GM06990 (cell line): ENCODE measurements around the gene PVR.
"Not testable (repeated sequence)": the region's sequence is repeated elsewhere in the genome, so short reads cannot be mapped to it uniquely, and the experiment has no call there.

ENCODE experiments used
- DNase-seq: peaks from one replicate; pipeline ENCODE4 v3.0.0-alpha.2; 2011; ENCODE audit not compliant: insufficient read length; ENCODE audit errors: extremely low read depth
- H3K27me3 ChIP-seq: replicated peaks from 2 replicates; pipeline ENCODE4 v1.6.0; 2011; ENCODE audit warnings: low read length; ENCODE audit not compliant: control insufficient read depth, insufficient read depth
- H3K36me3 ChIP-seq: 2 replicates; pipeline ENCODE4 v1.5.1; 2011; ENCODE audit warnings: low read length; ENCODE audit not compliant: control insufficient read depth, insufficient read depth
- H3K4me3 ChIP-seq: replicated peaks from 2 replicates; pipeline ENCODE4 v1.5.1; 2011; ENCODE audit warnings: low read depth, mild to moderate bottlenecking, control low read depth, low read length
- TF ChIP-seq, protein P1 (sequence below): IDR thresholded peaks from 2 replicates; pipeline ENCODE4 v1.5.1; 2011; ENCODE audit warnings: low read length, control low read depth, mild to moderate bottlenecking, inconsistent platforms; ENCODE audit not compliant: insufficient read depth, poor library complexity, severe bottlenecking

Gene PVR

DNA sequence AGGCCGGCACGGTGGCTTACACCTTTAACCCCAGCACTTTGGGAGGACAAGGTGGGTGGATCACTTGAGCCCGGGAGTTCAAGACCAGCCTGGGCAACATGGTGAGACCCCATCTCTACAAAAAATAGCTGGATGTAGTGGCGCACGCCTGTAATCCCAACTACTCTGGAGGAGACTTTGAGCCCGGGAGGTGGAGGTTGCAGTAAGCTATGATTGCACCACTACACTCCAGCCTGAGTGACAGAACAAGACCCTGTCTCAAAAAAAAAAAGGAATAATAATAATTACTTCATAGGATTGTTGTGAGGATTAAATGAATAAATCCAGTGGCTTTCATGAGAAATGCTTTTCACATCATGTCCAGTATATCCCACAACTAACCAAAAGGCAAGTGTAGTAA is 22.3 kb upstream of the PVR start:
- H3K36me3 ChIP-seq = no peaks in the 10 kb centered on the region
- DNase-seq = no peak
- H3K4me3 ChIP-seq = no peak overlapping the region
- TF ChIP-seq, protein P1, sequence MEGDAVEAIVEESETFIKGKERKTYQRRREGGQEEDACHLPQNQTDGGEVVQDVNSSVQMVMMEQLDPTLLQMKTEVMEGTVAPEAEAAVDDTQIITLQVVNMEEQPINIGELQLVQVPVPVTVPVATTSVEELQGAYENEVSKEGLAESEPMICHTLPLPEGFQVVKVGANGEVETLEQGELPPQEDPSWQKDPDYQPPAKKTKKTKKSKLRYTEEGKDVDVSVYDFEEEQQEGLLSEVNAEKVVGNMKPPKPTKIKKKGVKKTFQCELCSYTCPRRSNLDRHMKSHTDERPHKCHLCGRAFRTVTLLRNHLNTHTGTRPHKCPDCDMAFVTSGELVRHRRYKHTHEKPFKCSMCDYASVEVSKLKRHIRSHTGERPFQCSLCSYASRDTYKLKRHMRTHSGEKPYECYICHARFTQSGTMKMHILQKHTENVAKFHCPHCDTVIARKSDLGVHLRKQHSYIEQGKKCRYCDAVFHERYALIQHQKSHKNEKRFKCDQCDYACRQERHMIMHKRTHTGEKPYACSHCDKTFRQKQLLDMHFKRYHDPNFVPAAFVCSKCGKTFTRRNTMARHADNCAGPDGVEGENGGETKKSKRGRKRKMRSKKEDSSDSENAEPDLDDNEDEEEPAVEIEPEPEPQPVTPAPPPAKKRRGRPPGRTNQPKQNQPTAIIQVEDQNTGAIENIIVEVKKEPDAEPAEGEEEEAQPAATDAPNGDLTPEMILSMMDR = no peak
- H3K27me3 ChIP-seq = no peaks in the 10 kb centered on the region

- no peaks in the 10 kb centered on the region for H3K36me3 ChIP-seq
- TF ChIP-seq, protein P1 = no peak
- H3K4me3 ChIP-seq = no peak overlapping the region
- DNase-seq = no peak
- H3K27me3 ChIP-seq = no peaks in the 10 kb centered on the region; the same call in 1 of the 2 replicates
Measured at GRCh38 chr19:44623080-44623479, 20.6 kb upstream of the PVR start.

DNA sequence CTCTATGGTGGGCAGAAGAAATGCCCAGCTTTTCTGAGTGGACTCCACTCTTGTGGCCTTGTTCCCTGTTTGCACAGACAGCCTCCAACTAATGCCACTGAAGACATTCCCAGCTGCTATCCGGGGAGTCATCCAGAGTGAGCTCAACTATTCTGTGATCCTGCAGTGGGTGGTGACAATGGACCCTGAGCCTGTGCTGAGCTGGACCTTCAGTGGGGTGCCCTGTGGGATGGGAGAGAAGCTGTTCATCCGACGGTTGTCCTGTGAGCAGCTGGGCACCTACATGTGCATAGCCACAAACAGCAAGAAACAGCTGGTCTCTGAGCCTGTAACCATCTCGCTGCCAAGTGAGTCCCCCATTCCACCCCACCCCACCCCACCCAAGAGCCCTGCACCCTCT is 20.1 kb upstream of the PVR start:
- Histone ChIP-seq H3K4me3 (no peak overlapping the region), H3K27me3 (no peaks in the 10 kb centered on the region; the same call in 1 of the 2 replicates), H3K36me3 (no peaks in the 10 kb centered on the region)
- TF ChIP-seq, protein P1 = no peak
- DNase-seq = no peak

DNA sequence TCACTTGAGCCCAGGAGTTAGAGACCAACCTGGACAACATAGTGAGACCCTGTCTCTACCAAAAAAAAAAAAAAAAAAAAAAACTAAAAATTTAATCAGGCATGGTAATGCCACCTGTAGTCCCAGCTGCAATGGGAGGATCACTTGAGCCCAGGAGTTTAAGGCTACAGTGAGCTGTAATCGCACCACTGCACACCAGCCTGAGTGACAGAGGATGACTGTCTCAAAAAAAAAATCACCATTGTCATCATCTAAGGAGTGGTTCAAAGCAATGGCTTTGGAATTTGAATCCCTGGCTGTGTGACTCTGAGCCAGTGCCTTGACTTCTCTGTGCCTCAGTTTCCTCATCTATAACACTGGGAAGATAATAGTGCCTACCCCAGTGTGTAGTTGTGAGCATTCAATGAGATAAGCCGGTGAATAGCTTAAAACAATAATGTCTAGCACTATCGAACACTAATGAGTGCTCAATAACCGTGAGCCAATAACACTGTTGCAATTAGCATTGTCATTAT is 18.8 kb upstream of the PVR start:
- no peaks in the 10 kb centered on the region; the same call in 1 of the 2 replicates for H3K27me3 ChIP-seq
- H3K4me3 ChIP-seq = no peak overlapping the region
- H3K36me3 ChIP-seq = no peaks in the 10 kb centered on the region
- TF ChIP-seq, protein P1 = no peak
- no peak for DNase-seq

DNA sequence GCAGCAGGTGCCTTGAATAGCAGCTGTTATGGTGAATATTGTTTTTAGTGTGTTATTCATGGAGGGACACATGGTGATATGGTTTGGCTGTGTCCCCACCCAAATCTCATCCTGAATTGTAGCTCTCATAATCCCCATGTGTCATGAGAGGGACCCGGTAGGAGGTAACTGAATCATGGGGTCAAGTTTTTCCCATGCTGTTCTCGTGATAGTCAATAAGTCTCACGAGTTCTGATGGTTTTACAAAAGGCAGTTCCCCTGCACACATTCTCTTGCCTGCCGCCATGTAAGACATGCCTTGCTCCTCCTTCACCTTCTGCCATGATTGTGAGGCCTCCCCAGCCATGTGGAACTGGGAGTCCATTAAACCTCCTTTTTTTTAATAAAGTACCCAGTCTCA is 18.1 kb upstream of the PVR start:
- H3K4me3 ChIP-seq = not testable (repeated sequence)

DNA sequence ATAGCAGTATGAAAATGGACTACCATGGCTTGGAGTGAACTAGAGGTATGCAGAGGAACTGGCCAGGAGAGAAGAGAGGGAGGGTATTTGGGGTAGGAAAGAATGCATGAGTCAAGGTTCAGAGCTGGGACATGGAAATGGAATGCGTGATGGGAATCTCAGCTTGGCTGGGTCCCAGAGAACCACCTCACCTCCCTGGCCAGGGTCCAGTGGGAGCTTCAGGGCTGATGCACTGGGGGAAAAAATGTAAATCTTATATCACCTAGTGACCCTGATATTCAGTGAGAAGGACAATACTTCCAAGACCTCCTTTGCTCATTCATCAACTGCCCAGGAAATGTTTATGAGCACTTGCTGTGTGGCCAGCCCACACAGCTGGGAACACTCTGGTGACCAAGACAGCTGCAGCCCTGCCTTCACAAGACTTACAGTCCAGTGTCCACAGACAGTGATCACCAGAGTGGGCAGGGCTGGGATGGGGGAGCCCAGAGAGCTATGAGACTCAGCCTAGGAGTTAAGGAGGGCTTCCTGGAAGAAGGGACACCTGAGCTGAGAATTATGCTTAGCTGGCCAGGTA is 17.6 kb upstream of the PVR start:
- Histone ChIP-seq H3K36me3 (no peaks in the 10 kb centered on the region), H3K27me3 (no peaks in the 10 kb centered on the region; the same call in 1 of the 2 replicates), H3K4me3 (no peak overlapping the region)
- no peak for DNase-seq
- TF ChIP-seq, protein P1 = no peak

More for the DNA sequence above, 18.1 kb upstream of the PVR start:
- not testable (repeated sequence) for DNase-seq, H3K36me3 ChIP-seq, H3K27me3 ChIP-seq
